Suppressor macrophage treated with lipopolysaccharide for 4 hours (primary cell): ENCODE results near the gene NSUN3.

ENCODE experiments used
- DNase-seq: peaks from one replicate; pipeline ENCODE4 v3.0.0-alpha.2; 2020

Gene NSUN3

DNA sequence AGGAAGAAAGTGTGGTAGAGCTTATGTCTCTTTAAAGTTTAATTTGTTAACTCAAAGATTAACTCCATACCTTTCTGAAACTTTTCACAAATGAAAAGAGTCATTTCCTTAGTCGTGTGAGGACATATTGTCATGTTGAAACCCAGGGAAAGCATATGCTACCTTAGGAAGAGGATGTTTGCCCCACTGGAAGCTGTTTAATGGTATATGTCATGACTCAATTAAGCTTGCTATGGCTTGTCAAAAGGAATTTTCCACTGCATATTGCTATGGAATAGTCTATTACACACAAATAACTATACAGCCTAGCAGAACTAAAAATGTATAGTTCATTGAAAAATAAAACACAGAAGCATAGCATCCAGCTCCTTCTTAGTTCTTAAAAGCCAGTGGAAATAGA, 69.9 kb downstream of the NSUN3 start:
- DNase-seq: no peak

DNA sequence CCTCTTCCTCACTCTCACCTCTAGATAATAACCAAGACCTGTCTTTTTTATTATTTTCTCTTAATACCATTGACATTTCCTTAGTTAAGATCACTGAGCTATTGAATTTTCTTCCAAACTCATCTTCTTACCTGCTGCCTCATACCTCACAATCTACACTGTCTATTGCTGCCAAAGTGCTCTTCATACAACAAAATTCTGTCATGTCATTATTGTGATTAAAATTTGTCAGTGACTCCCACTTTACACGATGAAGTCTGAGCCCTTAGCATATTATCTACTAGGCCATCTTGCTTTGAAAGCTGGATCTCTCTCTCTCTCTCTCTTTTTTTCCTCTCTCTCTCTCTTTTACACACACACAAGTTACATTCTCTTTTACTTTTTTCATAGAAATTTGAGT, 73.3 kb downstream of the NSUN3 start:
- DNase-seq: no peak

DNA sequence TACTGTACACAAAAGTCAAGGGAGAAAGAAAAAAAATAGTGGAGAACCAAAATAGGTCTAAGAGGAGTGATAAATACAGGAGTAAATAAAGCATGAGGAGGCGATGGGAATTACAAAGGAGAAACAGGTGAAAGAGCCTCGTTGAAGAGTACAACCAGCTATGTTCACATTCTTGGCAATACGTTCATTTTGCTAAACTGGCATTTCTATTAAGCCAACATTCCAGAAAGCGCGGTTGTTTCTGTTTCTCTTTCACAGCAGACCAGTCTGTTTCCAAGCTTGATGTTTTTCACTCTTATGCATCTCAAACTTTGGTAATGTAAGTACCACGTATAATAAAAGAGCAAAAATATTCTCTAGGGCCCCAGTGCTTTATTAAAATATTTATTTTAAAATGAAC, 74.5 kb downstream of the NSUN3 start:
- DNase-seq: no peak

DNA sequence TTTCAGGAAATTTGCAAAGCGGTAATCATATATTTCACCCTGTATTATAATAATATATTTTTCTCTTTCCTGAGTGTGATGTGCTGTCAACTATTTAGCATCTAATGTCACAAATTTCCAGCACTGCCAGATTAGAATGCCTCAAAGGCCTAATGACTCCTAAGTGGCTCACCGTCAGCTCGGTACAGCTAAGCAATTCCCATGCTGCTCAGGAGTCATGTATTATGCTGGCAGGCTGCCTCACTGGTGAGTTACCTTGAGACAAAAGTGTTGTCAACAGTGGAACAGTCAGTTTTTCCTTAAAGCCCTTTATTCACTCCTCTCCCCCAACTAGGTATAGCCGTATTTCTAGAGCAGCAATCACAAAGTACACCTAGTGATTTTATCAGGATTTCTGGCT, 83.6 kb downstream of the NSUN3 start:
- no peak for DNase-seq

DNA sequence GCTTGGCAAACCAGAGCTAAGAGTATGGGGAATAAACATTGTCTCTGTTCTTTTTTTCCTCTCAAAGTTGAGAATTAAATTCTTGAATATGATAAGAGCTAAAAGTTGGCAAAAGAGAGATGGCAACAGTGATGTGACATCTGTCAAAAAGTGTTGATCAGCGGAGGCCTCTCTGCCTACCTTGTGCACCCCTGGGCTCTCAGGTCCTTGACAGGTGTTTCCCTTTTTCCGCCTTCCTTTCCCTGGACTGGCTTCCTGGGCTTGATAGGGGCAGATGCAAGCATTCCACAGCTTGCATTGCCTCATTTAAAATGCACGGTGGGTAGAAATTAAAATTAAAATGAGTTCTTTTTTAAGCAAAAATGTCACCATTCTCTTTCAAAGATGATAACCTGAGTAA, 84.2 kb downstream of the NSUN3 start:
- DNase-seq: no peak

DNA sequence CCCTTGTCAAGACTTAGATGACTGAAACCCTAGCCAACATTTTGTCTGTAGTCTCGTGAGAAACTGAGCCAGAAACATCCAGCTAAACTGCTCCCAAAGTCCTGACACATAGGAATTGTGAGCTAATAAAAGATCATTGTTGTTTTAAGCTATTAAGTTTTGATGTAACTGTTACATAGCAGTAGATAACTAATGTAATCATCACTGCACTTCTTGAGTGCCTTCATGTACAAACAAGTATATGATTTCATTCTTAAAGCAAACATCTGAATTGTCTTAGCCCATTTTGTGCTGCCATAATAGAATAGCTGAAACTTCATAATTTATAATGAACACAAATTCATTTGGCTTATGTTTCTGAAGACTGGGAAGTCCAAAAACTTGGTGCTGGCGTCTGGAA, 87.3 kb downstream of the NSUN3 start:
- no peak for DNase-seq

DNA sequence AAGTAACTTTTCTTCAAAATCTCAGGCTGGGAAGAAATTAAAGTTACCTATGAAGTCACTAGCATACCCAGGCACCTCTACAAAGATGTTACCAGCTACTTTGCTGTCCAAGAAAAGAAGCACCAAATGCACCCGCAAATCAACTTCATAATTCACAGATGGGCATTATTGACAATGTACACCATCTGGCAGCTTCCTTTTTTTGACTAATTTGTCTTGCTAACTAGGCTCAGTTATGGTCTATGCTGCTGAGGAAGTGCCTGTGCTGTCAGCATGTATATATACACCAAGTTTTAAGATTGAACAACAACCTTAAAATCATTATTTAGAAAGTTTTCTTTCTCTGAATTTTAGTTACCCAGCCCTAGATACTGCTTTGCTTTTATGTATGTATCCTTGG, 93.8 kb downstream of the NSUN3 start:
- no peak for DNase-seq

DNA sequence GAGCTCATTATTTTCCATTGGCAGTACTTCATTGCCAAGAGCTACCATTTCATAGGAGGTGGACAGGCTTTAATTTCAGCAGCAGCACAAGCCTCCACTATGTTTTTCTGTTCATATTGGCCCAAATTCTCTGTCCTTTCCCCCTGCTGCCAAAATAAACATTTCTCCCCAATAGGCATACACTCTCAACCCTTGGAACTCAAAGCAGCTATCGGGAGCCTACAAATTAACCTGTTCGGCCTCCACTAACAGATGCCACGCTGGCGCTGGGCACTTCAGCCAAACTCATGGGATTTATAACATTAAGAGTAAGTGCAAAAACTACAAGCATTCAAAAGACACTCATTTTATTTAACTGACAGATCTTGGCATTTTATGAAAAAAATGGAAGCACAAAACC, 95.7 kb downstream of the NSUN3 start:
- DNase-seq: no peak

DNA sequence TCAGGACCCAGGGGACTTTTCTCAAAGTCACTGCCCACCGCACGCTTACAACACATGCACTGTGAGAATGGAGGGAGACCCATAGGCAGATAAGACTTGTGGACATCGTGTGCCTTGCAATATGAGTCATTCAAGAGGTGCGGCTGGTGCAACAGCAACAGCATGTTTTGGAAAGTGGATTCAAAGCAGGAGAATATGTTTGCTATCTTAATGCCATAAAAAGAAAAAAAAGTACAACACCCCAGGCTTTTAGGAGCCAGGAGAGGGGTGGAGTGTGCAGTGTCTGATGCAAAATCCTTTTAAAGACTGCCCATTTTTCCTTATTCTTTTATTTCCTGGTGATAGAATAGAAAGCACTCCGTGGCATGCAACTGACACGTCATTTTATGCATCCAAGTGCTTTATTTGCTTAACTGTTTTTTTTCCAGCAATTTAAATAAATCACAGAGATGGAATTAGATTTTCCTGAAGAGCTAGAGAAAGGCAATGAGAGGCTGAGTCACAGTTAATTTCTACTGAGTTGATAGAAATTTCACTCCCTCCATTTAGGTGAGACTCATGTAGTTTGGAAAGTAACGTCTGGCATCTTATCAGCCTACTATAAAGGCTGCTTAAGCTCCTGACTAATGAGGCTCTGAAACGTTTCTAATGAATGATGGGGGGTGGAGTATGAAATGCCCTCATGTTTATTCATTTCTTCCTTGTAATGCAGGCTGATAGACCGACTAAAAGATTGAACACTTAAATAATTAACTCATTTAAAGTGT, 96.4 kb downstream of the NSUN3 start:
- DNase-seq: no peak

DNA sequence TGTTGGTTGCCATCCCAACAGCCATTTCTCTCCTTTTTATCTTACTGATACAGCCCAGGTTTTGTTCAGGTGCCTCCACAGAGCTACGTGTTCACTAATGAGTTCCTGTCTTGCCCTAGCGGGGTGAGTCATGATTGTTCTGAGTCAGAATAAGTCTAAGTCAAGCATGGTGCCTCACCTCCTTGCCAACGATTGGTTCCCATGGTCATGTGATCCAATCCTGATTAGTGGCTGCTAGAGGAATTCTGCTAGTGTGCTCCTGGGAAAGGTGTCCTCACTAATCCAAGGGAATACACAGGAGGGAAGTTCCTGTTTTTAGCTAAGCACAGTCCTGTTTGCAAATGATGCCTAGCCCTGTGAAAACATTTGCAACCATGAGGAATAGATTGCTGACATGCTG, 99.8 kb downstream of the NSUN3 start:
- no peak for DNase-seq

DNA sequence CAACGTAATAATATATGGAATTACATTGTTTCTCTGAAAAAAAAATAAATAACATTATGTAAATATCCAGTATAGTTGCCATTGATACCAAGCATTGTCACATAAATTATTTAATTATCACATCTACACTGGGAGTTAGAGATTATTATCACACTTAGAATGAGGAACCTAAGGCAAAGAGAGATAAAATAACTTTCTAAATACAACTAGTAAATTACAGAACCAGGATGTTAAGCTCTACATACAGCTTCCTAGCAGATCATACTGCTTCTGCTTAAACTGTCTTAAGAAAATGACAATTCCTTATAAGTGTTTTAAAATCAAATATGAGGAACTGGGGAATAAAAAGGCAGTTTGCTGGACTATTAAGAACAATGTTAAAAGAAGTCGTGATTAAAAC, 104.5 kb downstream of the NSUN3 start:
- DNase-seq: no peak

DNA sequence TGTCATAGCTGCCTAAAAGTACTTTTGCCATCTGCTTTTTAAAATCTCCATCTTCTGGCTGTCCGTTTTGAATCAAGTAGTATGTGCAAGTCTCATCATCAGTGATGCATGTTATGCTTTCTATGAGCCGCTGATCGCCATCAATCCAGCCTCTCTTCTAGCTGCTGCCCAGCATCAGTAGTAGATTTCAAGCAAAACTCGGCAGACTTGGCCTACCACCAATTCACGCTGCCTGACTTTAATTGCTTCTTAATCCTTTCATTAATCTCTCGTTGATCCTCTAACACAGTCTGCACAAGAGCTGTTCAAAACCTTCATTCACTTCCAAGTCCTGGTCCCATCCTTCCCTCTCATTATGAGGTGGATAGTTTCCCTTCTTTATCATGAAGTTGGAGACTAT, 104.9 kb downstream of the NSUN3 start:
- DNase-seq: no peak

DNA sequence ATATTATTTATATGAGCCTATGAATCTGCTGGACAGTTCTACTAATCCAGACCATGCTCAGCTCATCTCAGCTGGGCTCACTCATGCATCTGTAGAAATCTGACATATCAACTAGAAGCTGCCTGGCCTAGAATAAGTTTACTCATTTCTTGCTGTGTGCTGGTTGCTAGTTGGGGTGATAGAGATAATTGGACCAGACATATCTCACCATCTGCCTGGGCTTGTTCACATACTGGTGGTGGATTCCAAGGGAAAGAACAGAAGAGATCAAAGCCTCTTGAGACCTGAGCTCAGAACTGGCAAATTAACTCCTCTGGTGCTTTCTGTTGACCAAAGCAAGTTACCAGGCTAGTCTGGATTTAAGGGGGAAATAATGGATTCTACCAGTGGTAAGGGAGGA, 109.1 kb downstream of the NSUN3 start:
- no peak for DNase-seq

DNA sequence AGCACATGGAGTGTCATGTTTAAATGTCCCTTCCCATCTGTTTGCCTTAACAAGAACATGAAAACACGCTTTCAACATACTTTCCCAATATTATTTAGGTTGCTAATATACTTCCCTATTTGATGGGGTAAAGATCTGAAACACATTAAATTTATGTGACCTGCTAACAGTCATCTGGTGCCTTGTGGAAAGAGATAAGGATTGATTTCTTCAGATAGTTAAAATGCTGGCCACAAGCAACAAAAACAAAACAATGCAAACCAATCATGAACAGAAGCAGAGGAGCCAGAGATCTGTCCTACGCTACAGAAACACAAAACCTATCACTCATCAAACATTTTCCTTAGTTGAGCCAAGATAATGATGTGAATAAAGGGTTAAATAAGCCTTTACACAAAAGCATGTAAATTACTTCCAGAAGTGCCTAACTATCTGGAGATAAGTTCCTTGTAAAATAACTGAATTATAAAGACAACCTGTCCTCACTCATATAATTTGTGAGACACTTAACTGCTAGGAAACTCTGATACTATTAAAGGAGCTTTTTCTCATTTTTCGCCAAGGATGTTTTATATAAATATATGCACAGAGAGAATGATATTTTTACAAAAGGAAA, 109.9 kb downstream of the NSUN3 start:
- DNase-seq: no peak

DNA sequence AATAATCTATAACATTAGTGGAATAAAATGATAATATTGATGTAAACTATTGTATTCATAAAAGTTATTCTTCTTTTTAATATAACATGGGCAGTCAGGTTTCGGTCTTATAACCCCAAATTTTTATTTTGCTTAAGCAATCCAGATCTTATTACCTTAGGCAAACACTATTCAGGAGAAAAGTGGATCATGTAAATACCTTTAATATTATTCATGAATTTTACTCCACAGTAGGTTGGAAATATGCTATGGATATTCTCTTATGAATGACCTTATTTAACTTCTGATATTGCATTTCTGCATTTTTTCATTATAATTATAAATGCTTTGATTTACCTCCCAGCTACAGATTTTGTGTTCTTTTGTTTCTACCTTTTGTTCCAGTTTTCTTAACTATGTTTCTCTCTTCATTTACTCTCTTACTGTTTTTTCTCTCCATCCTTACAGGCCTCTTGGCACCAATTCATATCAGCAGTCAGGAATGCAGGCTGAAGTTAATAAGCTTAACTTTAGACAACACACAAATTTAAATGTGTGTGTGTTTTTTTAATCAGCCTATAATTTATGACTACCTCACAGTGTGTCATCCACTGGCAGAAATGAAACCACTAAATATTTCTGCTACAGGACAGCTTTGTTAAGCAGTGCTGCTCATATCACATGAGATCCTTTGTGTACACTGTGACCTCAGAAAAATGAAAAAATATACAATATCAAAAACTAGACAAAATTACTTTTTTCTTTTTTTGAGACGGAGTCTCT, 111.0 kb downstream of the NSUN3 start:
- DNase-seq: no peak

DNA sequence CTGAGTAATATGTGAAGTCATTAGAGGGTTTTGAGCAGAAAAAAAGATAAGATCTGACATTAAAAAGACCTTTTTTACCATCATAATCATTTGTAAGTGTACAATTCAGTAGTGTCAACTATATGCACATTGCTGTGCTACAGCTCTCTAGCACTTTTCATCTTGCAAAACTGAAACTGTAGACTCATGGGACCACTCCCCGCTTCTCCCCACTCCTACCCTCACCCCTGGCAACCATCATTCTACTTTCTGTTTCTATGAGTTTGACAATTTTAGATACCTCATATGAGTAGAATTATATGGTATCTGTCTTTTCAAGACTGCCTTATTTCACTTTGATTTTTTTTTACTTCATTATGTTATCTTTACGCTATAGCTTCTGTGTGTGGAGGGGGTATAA, 112.8 kb downstream of the NSUN3 start:
- DNase-seq: no peak

DNA sequence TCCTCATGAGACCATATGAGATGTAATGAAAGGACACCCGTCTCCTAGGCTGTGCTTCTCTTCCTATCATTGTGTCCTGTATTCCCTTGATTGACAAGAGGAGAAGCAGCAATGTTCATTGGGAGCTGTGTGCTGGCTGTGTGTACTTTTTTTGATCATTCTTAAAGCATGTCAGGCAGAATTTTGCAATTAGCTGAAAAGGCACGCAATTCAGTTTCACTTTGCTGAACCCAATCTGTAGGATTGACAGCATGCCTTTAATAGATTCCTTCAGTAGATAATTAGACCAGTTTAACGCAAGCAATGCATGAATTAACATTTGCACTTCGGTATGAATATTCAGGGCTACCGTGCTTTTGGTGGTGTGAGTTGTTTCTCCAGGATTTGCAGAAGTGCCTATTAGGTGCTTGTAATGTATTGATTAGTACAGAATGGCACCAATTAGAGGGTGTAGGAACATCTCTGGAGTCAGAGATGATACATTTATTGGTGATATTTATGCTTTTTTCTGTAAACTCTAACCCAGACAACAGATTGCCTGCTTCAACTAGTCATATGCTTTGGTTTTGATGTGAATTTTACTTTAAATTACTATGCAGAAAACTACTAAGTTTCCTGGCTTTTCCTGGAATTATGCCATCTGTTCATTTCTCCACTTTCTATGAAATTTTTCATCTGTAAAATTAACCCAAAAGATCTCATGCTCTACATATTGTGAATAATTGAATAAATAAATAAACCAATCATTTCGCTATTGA, 114.3 kb downstream of the NSUN3 start:
- no peak for DNase-seq
